HepG2 (cell line): Measurements from ENCODE around the gene ATP6V0A1. TPM values are rescaled to one million over a fixed set of nuclear protein-coding genes. Genes with fewer than 3 reads are reported as not detected.

ENCODE experiments used
- GZF1 ChIP-seq: sonication (generic); formaldehyde crosslinking; IDR thresholded peaks from 2 replicates; pipeline ENCODE4 v1.5.1; 2020; ENCODE audit warnings: mild to moderate bottlenecking, missing genetic modification reagents
- HNF1B ChIP-seq: sonication (generic); formaldehyde crosslinking; IDR thresholded peaks from 2 replicates; pipeline ENCODE4 v1.5.1; 2020; ENCODE audit warnings: mild to moderate bottlenecking, moderate library complexity, missing genetic modification reagents
- MNT ChIP-seq: fragments of 450-650 bp; IDR thresholded peaks from 2 replicates; pipeline ENCODE4 v1.6.1; 2016
- NR1H2 ChIP-seq: sonication (generic); formaldehyde crosslinking; IDR thresholded peaks from 2 replicates; pipeline ENCODE4 v1.8.1; 2022; ENCODE audit warnings: low read depth, missing genetic modification reagents, borderline replicate concordance
- PHF21A ChIP-seq: sonication (generic); formaldehyde crosslinking; IDR thresholded peaks from 2 replicates; pipeline ENCODE4 v1.5.0; 2020; ENCODE audit warnings: mild to moderate bottlenecking, missing genetic modification reagents
- POLR2A ChIP-seq, 2 experiments: IDR thresholded peaks; 2 replicates each; pipeline ENCODE4 v1.6.1; 2011; ENCODE audit warnings: low read depth in 2 of 2, low read length in 2 of 2, mild to moderate bottlenecking in 1 of 2, moderate library complexity in 1 of 2; ENCODE audit not compliant: insufficient read depth in 1 of 2
- PRDM4 ChIP-seq: sonication (generic); formaldehyde crosslinking; IDR thresholded peaks from 2 replicates; pipeline ENCODE4 v1.9.0; 2021; ENCODE audit warnings: missing genetic modification reagents, borderline replicate concordance
- RBM39 ChIP-seq: fragments of 200-400 bp; formaldehyde crosslinking; IDR thresholded peaks from one replicate; pipeline ENCODE4 v1.6.1; 2018; ENCODE audit warnings: antibody characterized with exemption, mild to moderate bottlenecking, low read depth, low read length; ENCODE audit not compliant: poor library complexity, severe bottlenecking
- RFXAP ChIP-seq: sonication (generic); formaldehyde crosslinking; IDR thresholded peaks from 2 replicates; pipeline ENCODE4 v1.4.0; 2020; ENCODE audit warnings: missing genetic modification reagents, borderline replicate concordance
- SMAD1 ChIP-seq: sonication (generic); formaldehyde crosslinking; IDR thresholded peaks from 2 replicates; pipeline ENCODE4 v1.4.0; 2020; ENCODE audit warnings: missing genetic modification reagents, low read depth, mild to moderate bottlenecking, borderline replicate concordance
- SNAPC2 ChIP-seq: sonication (generic); formaldehyde crosslinking; IDR thresholded peaks from 2 replicates; pipeline ENCODE4 v1.8.1; 2022; ENCODE audit warnings: mild to moderate bottlenecking, missing genetic modification reagents
- ZBTB39 ChIP-seq: sonication (generic); formaldehyde crosslinking; IDR thresholded peaks from 2 replicates; pipeline ENCODE4 v1.5.0; 2020; ENCODE audit warnings: missing genetic modification reagents
- ZNF343 ChIP-seq: sonication (generic); formaldehyde crosslinking; IDR thresholded peaks from 2 replicates; pipeline ENCODE4 v1.4.0; 2020; ENCODE audit warnings: mild to moderate bottlenecking, missing genetic modification reagents
- ZNF609 ChIP-seq: sonication (generic); formaldehyde crosslinking; IDR thresholded peaks from 2 replicates; pipeline ENCODE4 v1.4.0; 2020; ENCODE audit warnings: mild to moderate bottlenecking, missing genetic modification reagents, borderline replicate concordance
- ZNF841 ChIP-seq: sonication (generic); formaldehyde crosslinking; IDR thresholded peaks from 2 replicates; pipeline ENCODE4 v1.8.1; 2023; ENCODE audit warnings: missing genetic modification reagents, borderline replicate concordance
- polyA plus RNA-seq, 8 experiments: library from polyadenylated mRNA; depleted of rRNA in 3 of 8; stranded (reverse) in 7 of 8; unstranded in 1 of 8; fragments of >200 nt; fragmentation: Illumina TruSeq in 4 of 8; extraction: Trizol in 4 of 8; gene quantifications; 2 replicates each; pipeline versions ENCODE4 v1.2.1 to v1.2.3, GENCODE V29; 2011 to 2016; ENCODE audit warnings: low read depth in 4 of 8, missing spikeins in 1 of 8, mixed read lengths in 1 of 8; ENCODE audit not compliant: insufficient read depth in 1 of 8
- total RNA-seq, 5 experiments: library from RNA; depleted of rRNA; stranded (reverse); fragments of >200 nt; fragmentation: Illumina TruSeq; extraction: Trizol; gene quantifications; 2 replicates each; pipeline ENCODE4 v1.2.3, GENCODE V29; 2016; ENCODE audit warnings: low read depth in 1 of 5

Gene ATP6V0A1
- total and polyA plus RNA-seq, 2 of the 13 experiments (the other 11 are each of a cell fraction or from before 2014, with no cell fraction given) = 27.9 to 54.1 TPM

GRCh38 chr17:42441371-42442195 lies 17.1 kb upstream of the ATP6V0A1 start (continued):
- TF ChIP-seq NR1H2 (no peak), RBM39 (no peak), HNF1B (CRISPR knock-in tag) (no peak), SNAPC2 (CRISPR knock-in tag) (no peak), ZNF841 (CRISPR knock-in tag) (no peak), GZF1 (CRISPR knock-in tag) (no peak), ZNF343 (CRISPR knock-in tag) (no peak), RFXAP (CRISPR knock-in tag) (no peak), ZNF609 (CRISPR knock-in tag) (no peak), PRDM4 (CRISPR knock-in tag) (no peak), POLR2A (IDR thresholded peaks at IDR 0.05; ENCODE audit: insufficient read depth in 1 of 2, low read depth in 2 of 2, low read length in 2 of 2) (peak in 1 of 2 experiments; percentile 46; a peak in 1 of 4 replicates), PHF21A (CRISPR knock-in tag) (peak; percentile 63; the same call in 1 of the 2 replicates), MNT (no peak), ZBTB39 (CRISPR knock-in tag) (no peak), SMAD1 (no peak)
